Left ventricle myocardium inferior (tissue), 1 donor: ENCODE measurements around the gene FHAD1. TPM values are rescaled to one million over a fixed set of nuclear protein-coding genes. Genes with fewer than 3 reads are reported as not detected.

Experiments used
- DNase-seq: peaks from one replicate; pipeline ENCODE4 v3.0.0-alpha.2; 2020
- H3K27ac ChIP-seq: fragments of 200-600 bp; replicated peaks from 2 replicates; pipeline ENCODE4 v1.8.0; 2021
- H3K27me3 ChIP-seq: fragments of 200-600 bp; 2 replicates; pipeline ENCODE4 v1.8.0; 2021; ENCODE audit warnings: low read depth
- H3K36me3 ChIP-seq: fragments of 200-600 bp; 2 replicates; pipeline ENCODE4 v1.8.0; 2021
- H3K4me1 ChIP-seq: fragments of 200-600 bp; 2 replicates; pipeline ENCODE4 v1.8.0; 2021
- H3K4me3 ChIP-seq: fragments of 200-600 bp; 2 replicates; pipeline ENCODE4 v1.8.0; 2021; ENCODE audit warnings: mild to moderate bottlenecking, moderate library complexity
- H3K9me3 ChIP-seq: fragments of 200-600 bp; replicated peaks from 2 replicates; pipeline ENCODE4 v1.8.0; 2021
- intact Hi-C: fragments of 100-400 bp; cut with micrococcal nuclease; formaldehyde crosslinking; loops from one replicate; pipeline ENCODE4 v1.11.0; 2022
- total RNA-seq: library from RNA; stranded (reverse); fragmentation: NEBNext Ultra II Directional; extraction: Animal tissue kit (Norgen Biotek cat#: 25700); gene quantifications from one replicate; pipeline ENCODE4 v1.2.1, GENCODE V29; 2021
- TF ChIP-seq, protein P1 (sequence below): fragments of 200-600 bp; IDR thresholded peaks from 2 replicates; pipeline ENCODE4 v1.8.0; 2021; ENCODE audit warnings: antibody characterized with exemption, mild to moderate bottlenecking, borderline replicate concordance
- donor health status: DM: no; HTN: yes; CAD: no; lungs with severe emphysema.

The FHAD1 gene
- total RNA-seq, 1 donor from 2014 or later = not detected

DNA sequence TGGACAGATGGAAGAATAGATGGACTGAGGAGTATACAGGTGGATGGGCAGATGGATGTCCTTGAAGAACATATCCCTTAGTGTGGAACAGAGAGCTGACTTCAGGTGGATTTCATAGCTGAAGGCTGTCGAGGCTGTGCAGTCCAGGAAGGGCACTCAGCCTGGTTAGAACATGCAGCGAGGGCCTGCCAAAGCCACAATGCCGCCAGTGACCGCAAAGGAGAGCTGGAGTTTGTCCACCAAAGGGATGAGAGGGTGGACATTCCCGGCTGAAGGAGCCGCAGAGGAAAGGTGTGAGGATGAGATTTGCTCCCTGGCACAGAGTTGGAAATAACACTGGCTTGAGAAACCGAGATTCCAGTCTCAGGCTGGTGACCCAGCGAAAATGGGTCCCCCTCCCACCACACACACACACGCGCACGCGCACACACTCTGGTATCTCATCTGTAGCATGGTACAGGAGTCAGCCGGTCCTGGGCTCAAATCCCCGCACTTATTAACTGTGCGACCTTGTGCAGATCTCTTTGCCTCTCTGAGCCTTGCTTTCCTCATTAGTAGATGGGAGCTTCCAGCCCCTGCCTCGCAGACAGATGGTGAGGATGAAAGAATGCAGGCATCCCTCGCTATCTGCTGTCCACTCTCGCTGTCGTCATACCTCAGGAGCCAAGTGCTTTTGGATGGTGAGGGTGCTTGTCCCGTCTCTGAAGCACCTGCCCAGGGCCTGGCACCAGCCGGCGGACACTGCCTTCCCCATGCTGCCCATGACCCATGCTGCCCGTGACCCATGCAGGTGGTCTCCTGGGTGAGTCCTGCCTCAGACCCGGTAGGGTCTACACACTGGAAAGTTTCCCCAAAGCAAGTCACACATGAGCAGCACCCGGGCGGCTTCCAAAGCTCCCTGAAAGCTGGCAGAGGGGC lies 135.8 kb downstream of the FHAD1 start:
- peaks cover 38% of the 10 kb centered on the region for H3K27me3 ChIP-seq
- H3K9me3 ChIP-seq = no peaks in the 10 kb centered on the region
- TF ChIP-seq, protein P1, sequence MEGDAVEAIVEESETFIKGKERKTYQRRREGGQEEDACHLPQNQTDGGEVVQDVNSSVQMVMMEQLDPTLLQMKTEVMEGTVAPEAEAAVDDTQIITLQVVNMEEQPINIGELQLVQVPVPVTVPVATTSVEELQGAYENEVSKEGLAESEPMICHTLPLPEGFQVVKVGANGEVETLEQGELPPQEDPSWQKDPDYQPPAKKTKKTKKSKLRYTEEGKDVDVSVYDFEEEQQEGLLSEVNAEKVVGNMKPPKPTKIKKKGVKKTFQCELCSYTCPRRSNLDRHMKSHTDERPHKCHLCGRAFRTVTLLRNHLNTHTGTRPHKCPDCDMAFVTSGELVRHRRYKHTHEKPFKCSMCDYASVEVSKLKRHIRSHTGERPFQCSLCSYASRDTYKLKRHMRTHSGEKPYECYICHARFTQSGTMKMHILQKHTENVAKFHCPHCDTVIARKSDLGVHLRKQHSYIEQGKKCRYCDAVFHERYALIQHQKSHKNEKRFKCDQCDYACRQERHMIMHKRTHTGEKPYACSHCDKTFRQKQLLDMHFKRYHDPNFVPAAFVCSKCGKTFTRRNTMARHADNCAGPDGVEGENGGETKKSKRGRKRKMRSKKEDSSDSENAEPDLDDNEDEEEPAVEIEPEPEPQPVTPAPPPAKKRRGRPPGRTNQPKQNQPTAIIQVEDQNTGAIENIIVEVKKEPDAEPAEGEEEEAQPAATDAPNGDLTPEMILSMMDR = no peak
- H3K27ac ChIP-seq = no peak overlapping the region
- intact Hi-C loops = no loop called here
- no peak overlapping the region for H3K4me3 ChIP-seq
- no peak for DNase-seq
- no peaks in the 10 kb centered on the region for H3K36me3 ChIP-seq
- peaks cover 5% of the 10 kb centered on the region for H3K4me1 ChIP-seq

DNA sequence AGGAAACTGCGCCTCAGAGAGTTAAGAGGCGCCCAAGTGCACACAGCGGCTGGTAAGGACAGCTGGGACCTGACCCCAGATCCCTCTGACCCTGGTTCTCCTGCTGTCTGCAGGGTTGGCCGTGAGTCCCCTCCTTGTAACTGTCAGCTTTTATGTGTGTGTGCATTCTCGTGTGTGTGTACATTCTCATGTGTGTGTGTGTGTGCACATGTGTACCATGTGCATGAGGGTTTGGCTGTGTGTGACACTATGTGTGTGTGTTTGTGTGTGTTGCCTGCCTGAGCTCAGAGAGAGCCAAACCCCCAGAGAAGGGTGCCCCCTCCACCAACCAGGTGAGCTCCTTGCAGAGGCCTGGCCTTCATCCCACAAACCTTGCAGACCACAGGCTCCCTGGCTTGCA lies 136.8 kb downstream of the FHAD1 start:
- H3K36me3 ChIP-seq = no peaks in the 10 kb centered on the region
- intact Hi-C loops = no loop called here
- no peak overlapping the region for H3K4me3 ChIP-seq
- DNase-seq = no peak
- TF ChIP-seq, protein P1 = no peak
- no peaks in the 10 kb centered on the region for H3K9me3 ChIP-seq
- H3K4me1 ChIP-seq = peaks cover 5% of the 10 kb centered on the region
- no peak overlapping the region for H3K27ac ChIP-seq
- peaks cover 46% of the 10 kb centered on the region for H3K27me3 ChIP-seq

GRCh38 chr1:15384301-15384901 lies 137.4 kb downstream of the FHAD1 start:
- Histone ChIP-seq H3K27me3 (peaks cover 51% of the 10 kb centered on the region), H3K4me3 (no peak overlapping the region), H3K36me3 (no peaks in the 10 kb centered on the region), H3K27ac (no peak overlapping the region), H3K4me1 (peaks cover 5% of the 10 kb centered on the region), H3K9me3 (no peaks in the 10 kb centered on the region)
- DNase-seq = no peak
- intact Hi-C loops = no loop called here
- TF ChIP-seq, protein P1 = no peak

GRCh38 chr1:15385420-15385819 lies 138.4 kb downstream of the FHAD1 start:
- intact Hi-C loops = no loop called here
- H3K27me3 ChIP-seq = peaks cover 51% of the 10 kb centered on the region
- H3K4me3 ChIP-seq = no peak overlapping the region
- peaks cover 5% of the 10 kb centered on the region for H3K4me1 ChIP-seq
- DNase-seq = no peak
- TF ChIP-seq, protein P1 = no peak
- no peaks in the 10 kb centered on the region for H3K9me3 ChIP-seq
- H3K36me3 ChIP-seq = no peaks in the 10 kb centered on the region
- no peak overlapping the region for H3K27ac ChIP-seq

GRCh38 chr1:15386164-15386749 lies 139.2 kb downstream of the FHAD1 start:
- H3K27me3 ChIP-seq = peaks cover 51% of the 10 kb centered on the region
- H3K4me1 ChIP-seq = peaks cover 5% of the 10 kb centered on the region
- no peak overlapping the region for H3K4me3 ChIP-seq
- no peak for DNase-seq
- H3K27ac ChIP-seq = no peak overlapping the region
- intact Hi-C loops = no loop called here
- H3K36me3 ChIP-seq = no peaks in the 10 kb centered on the region
- H3K9me3 ChIP-seq = no peaks in the 10 kb centered on the region
- TF ChIP-seq, protein P1 = no peak
